ENCODE data around the gene IP6K1.
"Not testable (repeated sequence)": the region's sequence is repeated elsewhere in the genome, so short reads cannot be mapped to it uniquely, and the experiment has no call there.

IP6K1 gene

DNA sequence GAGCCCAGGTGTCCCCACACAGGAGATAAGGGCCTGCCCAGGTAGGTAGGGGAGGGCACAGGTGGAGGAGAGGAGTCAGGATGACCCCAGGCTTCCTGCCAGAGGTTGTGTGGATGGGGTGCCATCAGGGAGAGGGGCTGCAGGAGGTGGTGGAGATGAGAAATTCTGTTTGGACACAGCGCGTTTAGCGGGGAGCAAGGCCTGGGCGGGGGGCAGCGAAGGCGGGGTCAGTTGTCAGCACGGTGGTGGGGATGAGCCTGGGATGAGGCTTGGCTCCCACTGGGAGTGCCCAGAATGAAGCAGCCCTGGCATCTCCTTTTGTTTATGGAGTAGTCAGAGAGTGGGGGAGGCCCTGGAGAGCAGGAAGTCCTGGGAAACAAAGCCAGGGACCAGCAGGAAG lies 82.4 kb downstream of the IP6K1 start:
- TF ChIP-seq, protein P1, sequence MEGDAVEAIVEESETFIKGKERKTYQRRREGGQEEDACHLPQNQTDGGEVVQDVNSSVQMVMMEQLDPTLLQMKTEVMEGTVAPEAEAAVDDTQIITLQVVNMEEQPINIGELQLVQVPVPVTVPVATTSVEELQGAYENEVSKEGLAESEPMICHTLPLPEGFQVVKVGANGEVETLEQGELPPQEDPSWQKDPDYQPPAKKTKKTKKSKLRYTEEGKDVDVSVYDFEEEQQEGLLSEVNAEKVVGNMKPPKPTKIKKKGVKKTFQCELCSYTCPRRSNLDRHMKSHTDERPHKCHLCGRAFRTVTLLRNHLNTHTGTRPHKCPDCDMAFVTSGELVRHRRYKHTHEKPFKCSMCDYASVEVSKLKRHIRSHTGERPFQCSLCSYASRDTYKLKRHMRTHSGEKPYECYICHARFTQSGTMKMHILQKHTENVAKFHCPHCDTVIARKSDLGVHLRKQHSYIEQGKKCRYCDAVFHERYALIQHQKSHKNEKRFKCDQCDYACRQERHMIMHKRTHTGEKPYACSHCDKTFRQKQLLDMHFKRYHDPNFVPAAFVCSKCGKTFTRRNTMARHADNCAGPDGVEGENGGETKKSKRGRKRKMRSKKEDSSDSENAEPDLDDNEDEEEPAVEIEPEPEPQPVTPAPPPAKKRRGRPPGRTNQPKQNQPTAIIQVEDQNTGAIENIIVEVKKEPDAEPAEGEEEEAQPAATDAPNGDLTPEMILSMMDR (IDR thresholded peaks at IDR 0.05; ENCODE audit: extremely low read depth, missing control alignments) = no peak
- DNase-seq (ENCODE audit: low spot score) = no peak

DNA sequence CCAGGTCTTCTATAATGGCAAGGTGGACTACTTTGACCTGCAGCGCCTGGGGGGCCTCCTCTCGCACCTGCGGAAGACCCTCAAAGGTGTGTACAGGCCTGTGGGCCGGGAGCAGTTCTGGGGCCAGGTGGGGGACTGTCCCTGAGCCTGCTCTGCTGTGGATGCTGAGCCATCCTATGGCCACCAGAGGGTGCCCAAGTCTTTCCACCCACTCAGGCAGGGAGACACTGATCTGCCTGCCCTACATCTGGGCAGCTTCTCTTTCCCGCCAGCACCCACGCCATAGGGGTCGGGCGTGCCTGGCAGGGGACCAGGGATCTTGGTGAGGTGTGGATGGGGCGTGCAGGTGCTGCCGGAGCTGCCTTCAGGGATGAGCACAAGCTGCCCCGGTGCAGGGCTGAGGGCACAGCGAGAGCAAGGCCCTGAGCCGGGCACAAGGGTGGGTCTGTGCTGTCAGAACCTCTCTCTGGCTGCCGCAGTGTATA lies 82.9 kb downstream of the IP6K1 start:
- TF ChIP-seq, protein P1 (IDR thresholded peaks at IDR 0.05; ENCODE audit: extremely low read depth, missing control alignments) = peak; percentile 80
- DNase-seq (ENCODE audit: low spot score) = peak; percentile 92

DNA sequence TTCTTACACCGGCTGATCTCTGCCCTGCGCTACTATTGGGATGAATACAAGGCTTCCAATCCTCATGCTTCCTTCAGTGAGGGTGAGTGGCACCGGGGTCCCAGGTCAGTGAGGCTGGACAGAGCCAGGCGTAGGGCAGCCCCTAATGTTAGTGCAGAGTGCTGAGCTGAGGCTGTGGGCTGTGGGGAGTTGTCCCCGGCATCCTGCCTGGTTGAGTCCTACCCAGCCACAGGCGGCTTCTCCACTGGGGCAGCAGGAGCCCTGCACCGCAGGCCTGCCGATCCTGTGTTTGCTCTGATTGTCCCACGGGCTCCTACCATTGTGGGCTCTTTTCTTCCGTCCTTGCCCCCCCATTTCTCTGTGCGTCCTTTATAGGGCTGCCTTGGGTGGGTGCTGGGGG lies 83.7 kb downstream of the IP6K1 start:
- no peak for DNase-seq (ENCODE audit: low spot score)
- TF ChIP-seq, protein P1 (IDR thresholded peaks at IDR 0.05; ENCODE audit: extremely low read depth, missing control alignments) = no peak

DNA sequence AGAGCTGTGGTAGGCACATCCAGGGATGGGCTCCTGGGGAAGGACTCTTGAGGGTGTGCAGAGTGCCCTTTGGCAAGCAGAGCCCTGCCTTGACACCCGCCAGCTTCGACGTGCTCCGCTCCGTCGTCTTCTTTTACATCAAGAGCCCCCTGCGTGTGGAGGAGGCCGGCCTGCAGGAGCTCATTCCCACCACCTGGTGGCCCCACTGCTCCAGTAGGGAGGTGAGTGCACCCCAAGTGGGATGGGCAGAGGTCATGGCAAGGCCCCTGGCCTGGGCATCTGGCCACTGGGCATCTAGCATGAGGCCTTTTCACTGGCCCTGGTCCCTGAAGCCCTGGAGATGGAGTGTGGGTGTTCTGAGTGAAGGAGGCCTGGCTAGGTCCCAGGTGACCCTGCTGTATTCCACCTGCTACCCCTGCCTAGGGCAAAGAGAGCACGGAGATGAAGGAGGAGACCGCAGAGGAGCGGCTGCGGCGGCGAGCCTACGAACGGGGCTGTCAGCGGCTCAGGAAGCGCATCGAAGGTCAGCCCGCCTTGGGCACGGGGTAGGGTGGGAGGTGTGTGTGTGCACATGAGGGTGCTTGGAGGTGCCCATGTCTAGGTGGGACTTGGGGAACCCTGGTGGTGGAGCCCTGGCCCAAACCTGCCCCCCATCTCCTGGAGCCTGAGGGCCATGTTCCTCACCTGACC lies 84.8 kb downstream of the IP6K1 start:
- TF ChIP-seq, protein P1 (IDR thresholded peaks at IDR 0.05; ENCODE audit: extremely low read depth, missing control alignments) = no peak
- no peak for DNase-seq (ENCODE audit: low spot score)

DNA sequence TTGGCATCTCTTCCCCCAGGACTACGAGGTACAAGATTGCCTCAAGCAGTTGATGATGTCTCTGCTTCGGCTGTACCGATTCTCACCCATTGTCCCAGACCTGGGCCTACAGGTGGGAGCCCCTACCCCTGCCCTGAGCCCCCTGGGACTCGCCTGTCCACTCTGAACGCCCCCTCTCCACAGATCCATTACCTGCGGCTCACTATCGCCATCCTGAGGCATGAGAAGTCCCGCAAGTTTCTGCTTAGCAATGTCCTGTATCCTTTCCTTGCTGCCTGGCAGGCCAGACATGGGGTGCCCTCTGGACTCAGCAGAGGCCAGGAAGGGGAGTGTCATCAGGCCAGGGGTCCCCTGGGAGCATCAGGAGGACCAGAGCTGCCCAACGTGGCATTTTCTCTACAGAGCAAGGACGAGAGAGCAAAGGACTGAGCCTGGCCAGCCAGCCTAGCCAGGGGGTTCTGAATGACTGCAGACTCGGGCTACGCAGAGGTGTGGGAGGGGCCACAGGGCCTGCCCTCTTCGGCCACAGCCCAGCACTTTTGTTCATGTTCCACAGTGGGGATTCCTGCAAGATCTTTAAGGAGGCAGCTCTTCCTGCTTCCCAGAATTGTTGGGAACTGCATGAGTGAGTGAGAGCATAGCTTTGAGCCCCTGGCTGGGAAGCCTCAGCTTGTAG lies 85.8 kb downstream of the IP6K1 start:
- TF ChIP-seq, protein P1 (IDR thresholded peaks at IDR 0.05; ENCODE audit: extremely low read depth, missing control alignments) = no peak
- DNase-seq (ENCODE audit: low spot score) = no peak

DNA sequence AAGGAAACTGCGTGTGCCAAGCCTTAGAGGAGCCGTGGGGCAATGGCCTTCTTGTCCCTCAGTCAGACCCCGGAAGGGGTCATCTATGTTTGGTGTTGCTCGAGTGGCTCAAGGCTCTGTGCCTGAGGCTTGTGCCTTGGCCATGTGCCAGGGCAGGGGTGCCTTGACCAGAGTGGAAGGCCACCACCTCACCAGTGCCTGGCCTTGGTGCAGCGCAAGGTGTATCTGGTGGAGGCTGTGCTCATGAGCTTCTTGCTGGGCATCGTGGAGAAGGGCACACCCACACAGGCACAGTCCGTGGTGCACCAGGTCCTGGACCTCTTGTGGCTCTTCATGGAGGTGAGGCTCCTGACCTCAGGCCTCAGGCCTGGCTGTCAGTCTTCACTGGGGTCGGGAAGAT lies 86.3 kb downstream of the IP6K1 start:
- TF ChIP-seq, protein P1 (IDR thresholded peaks at IDR 0.05; ENCODE audit: extremely low read depth, missing control alignments) = no peak
- no peak for DNase-seq (ENCODE audit: low spot score)

DNA sequence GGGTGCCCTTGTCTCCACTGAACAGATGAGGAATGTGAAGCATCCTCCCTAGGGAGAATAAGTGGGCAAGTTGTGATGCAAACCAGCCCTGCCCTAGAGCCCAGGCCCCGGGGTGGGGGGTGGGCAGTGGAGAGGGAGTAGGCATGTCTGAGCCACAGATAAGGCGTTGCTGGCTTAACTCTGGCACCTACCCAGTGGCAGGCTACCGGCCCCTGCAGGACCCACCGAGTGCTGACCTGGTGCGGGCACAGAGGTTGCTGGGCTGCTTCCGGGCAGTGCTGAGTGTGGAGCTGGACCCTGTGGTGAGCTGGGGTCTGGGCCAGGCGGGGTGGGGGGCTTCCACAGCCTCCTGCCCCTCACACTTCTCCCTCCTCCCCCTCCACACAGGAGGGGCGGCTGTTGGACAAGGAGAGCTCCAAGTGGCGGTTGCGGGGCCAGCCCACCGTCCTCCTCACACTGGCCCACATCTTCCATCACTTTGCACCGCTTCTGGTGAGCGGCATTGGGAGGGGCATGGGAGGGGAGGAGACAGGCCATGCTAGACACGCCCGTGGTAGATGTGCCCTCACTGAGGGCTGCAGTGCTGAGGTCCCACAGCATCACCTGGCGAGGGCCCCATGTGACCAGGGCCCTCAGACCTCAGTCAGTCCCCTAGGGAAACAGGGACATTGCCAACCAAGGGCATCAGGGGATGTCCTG lies 86.9 kb downstream of the IP6K1 start:
- TF ChIP-seq, protein P1 (IDR thresholded peaks at IDR 0.05; ENCODE audit: extremely low read depth, missing control alignments) = no peak
- no peak for DNase-seq (ENCODE audit: low spot score)

DNA sequence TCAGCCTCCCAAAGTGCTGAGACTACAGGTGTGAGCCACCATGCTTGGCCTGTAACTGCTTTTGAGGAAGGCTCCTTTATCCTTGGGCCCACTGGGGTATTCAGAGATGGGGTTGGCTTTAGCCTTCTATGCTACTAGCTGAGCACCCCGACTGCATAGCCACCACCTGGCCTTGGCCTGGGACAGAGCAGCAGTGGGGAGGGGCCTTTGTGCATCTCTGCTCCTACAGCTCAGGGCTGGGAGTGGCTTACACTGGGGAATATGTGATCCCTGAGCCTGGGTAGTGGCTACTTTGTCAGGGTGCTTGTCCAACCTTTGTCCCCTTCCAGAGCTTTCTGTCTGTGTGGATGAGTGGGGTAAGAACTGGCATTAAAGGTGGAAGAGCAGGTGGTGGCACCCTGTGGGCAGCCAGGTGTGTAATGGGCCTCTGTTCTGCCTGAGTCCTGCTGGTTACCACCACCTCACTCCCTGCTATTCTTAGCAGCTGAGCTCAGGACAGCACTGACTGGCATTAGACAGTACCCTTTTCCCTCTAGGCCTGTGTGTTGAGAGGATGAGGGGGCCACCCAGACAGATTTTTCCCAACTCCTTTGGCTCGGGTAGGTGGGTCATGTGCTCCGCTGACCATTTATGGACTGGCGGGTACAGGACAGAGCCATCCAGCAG lies 90.9 kb downstream of the IP6K1 start:
- DNase-seq (ENCODE audit: low spot score) = not testable (repeated sequence)

DNA sequence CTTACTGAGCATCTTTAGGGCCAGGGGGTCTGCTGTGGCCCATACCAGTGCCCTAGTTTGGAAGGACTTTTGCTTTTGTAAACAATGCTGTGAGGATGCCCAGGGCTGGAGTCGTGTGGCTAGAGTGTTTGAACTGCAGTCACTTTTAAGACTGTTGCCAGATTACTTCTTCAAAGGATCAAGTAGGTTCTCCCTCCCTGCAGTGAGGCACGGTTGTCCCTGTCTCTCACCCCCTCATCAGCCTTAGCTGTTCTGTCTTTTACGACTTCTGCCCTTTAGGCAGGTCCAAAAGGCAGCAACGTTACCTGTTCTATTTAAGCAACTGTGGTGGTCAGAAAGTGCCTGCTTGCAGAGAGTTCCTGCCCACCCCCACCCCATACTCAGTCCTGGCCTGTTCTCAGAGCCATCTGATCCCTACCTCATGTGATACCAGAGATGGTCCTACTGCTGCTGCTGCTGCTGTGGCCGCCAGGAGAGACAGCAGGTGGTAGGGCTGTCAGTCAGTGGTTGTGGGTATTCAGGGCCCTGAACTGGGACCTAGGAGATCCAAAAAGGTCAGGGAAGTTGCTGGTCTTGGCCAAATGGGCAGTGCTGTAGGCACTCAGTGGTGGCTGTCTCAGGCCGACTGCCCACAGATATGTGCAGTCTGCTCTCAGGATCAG lies 91.8 kb downstream of the IP6K1 start:
- not testable (repeated sequence) for DNase-seq (ENCODE audit: low spot score)

DNA sequence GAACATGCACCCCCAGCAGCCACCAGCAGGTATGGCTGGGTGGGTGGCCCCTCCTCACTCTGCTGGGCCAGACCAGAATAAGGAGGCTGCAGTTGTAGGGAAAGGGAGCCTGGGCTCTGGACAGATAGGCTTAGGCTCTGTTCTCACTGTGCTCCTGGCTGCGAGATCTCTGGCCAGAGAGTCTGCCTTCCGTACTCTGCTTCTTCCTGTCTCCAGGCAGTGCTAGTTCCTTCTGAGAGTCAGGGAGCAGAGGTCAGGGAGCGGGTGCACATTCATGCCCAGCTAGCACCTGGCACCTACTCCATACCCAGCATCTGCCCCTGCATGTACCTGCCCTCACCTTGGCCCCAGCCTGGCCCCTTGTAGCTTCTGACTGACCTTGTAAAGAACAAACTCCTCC lies 94.9 kb downstream of the IP6K1 start:
- not testable (repeated sequence) for DNase-seq (ENCODE audit: low spot score)
